Tibial nerve (tissue), 4 donors: ENCODE measurements around the gene GSTM5. TPM values are rescaled to one million over a fixed set of nuclear protein-coding genes. Genes with fewer than 3 reads are reported as not detected.
"Not testable (repeated sequence)": the region's sequence is repeated elsewhere in the genome, so short reads cannot be mapped to it uniquely, and the experiment has no call there.

Experiments used
- DNase-seq, 2 donors: peaks; one replicate each; pipeline ENCODE4 v3.0.0-alpha.2; 2019; ENCODE audit warnings: low spot score in 2 of 2
- H3K27ac ChIP-seq, 4 donors: fragments of 200-600 bp; sonication (generic) in 3 of 4; one replicate each; pipeline ENCODE4 v1.5.1; 2017 to 2019; ENCODE audit warnings: mild to moderate bottlenecking in 1 of 4
- H3K27me3 ChIP-seq, 2 donors: fragments of 200-600 bp; sonication (generic) in 1 of 2; one replicate each; pipeline versions ENCODE4 v1.5.1 to v1.6.0; 2017 to 2019
- H3K36me3 ChIP-seq, 3 donors: fragments of 200-600 bp; sonication (generic); one replicate each; pipeline ENCODE4 v1.5.1; 2018 to 2019
- H3K4me1 ChIP-seq, 4 donors: fragments of 200-600 bp; sonication (generic) in 3 of 4; one replicate each; pipeline ENCODE4 v1.5.1; 2017 to 2019
- H3K4me3 ChIP-seq, 4 donors: fragments of 200-600 bp; sonication (generic) in 3 of 4; one replicate each; pipeline ENCODE4 v1.5.1; 2017 to 2019; ENCODE audit warnings: mild to moderate bottlenecking in 1 of 4, moderate library complexity in 1 of 4
- H3K9me3 ChIP-seq, 4 donors: fragments of 200-600 bp; sonication (generic) in 3 of 4; one replicate each; pipeline ENCODE4 v1.5.1; 2017 to 2019
- EP300 ChIP-seq, 2 donors: sonication (generic); formaldehyde crosslinking; IDR thresholded peaks; one replicate each; pipeline ENCODE4 v1.6.1; 2017; ENCODE audit warnings: antibody characterized with exemption in 2 of 2, mild to moderate bottlenecking in 1 of 2
- POLR2A ChIP-seq, 2 donors: fragments of 450-650 bp; IDR thresholded peaks; one replicate each; pipeline ENCODE4 v1.6.1; 2017; ENCODE audit warnings: antibody characterized with exemption in 2 of 2, mild to moderate bottlenecking in 2 of 2, moderate library complexity in 2 of 2
- WGBS, 2 donors: methylation state at CpG; one replicate each; pipeline ENCODE4 v1.1.5; 2018; 5-methylcytosine and 5-hydroxymethylcytosine counted together
- total RNA-seq, 4 donors: library from RNA; depleted of rRNA; stranded (reverse); fragments of >200 nt; gene quantifications; one replicate each; pipeline ENCODE4 v1.1.0, GENCODE V29; 2016
- TF ChIP-seq, protein P1 (sequence below), 5 experiments: fragments of 200-600 bp in 3 of 5; fragments of 450-650 bp in 2 of 5; sonication (generic) in 3 of 5; IDR thresholded peaks; one replicate each; pipeline ENCODE4 v1.5.1; 2016 to 2019; ENCODE audit warnings: antibody characterized with exemption in 5 of 5, mild to moderate bottlenecking in 3 of 5, moderate library complexity in 2 of 5

Gene GSTM5
- total RNA-seq, 4 donors from 2014 or later, result 1.1 to 9.2 (median 2.8) TPM

- 2% methylated on average over 11 of the region's 46 CpGs; no CpG with 5 or more reads in 1 of the 2 donors for WGBS, 2 donors
- DNase-seq, result no peak
- Histone ChIP-seq H3K27me3 (no peaks in the 10 kb centered on the region), H3K36me3 (no peaks in the 10 kb centered on the region), H3K9me3 (no peaks in the 10 kb centered on the region), H3K4me1 (no peaks in the 10 kb centered on the region), H3K4me3 (peak within 1 kb of the TSS in 1 of 4 donors; percentile 39), H3K27ac (peak within 1 kb of the TSS in 1 of 4 donors; percentile 88)
- TF ChIP-seq, protein P1, sequence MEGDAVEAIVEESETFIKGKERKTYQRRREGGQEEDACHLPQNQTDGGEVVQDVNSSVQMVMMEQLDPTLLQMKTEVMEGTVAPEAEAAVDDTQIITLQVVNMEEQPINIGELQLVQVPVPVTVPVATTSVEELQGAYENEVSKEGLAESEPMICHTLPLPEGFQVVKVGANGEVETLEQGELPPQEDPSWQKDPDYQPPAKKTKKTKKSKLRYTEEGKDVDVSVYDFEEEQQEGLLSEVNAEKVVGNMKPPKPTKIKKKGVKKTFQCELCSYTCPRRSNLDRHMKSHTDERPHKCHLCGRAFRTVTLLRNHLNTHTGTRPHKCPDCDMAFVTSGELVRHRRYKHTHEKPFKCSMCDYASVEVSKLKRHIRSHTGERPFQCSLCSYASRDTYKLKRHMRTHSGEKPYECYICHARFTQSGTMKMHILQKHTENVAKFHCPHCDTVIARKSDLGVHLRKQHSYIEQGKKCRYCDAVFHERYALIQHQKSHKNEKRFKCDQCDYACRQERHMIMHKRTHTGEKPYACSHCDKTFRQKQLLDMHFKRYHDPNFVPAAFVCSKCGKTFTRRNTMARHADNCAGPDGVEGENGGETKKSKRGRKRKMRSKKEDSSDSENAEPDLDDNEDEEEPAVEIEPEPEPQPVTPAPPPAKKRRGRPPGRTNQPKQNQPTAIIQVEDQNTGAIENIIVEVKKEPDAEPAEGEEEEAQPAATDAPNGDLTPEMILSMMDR (IDR thresholded peaks at IDR 0.05), result peak in 2 of 5 experiments; percentile 42 to 47
- TF ChIP-seq EP300 (IDR thresholded peaks at IDR 0.05) (no peak), POLR2A (IDR thresholded peaks at IDR 0.05) (peak in 1 of 2 donors; percentile 34)
Measured at GRCh38 chr1:109687641-109688499, 24.2 kb upstream of the GSTM5 start, which contains the start of gene GSTM1. Gene GSTM1, plus strand, starts transcription at chr1:109687817. Its CDS starts 57 bp downstream, at chr1:109687874.

GRCh38 chr1:109689844-109690405 lies 22.1 kb upstream of the GSTM5 start:
- no peak for DNase-seq
- Histone ChIP-seq H3K27ac (no peak overlapping the region), H3K36me3 (no peaks in the 10 kb centered on the region), H3K27me3 (no peaks in the 10 kb centered on the region), H3K9me3 (no peaks in the 10 kb centered on the region), H3K4me3 (no peak overlapping the region), H3K4me1 (no peaks in the 10 kb centered on the region)
- TF ChIP-seq POLR2A (IDR thresholded peaks at IDR 0.05) (no peak), EP300 (IDR thresholded peaks at IDR 0.05) (no peak)
- TF ChIP-seq, protein P1 (IDR thresholded peaks at IDR 0.05), result no peak
- WGBS, 2 donors, result 79% methylated on average over 6 of the region's 6 CpGs; no CpG with 5 or more reads in 1 of the 2 donors

- Histone ChIP-seq H3K36me3 (no peaks in the 10 kb centered on the region), H3K4me3 (no peak overlapping the region), H3K9me3 (no peaks in the 10 kb centered on the region), H3K4me1 (no peaks in the 10 kb centered on the region), H3K27ac (peak overlapping the region in 1 of 4 donors; percentile 17), H3K27me3 (no peaks in the 10 kb centered on the region)
- DNase-seq, result no peak
- no peak for TF ChIP-seq POLR2A (IDR thresholded peaks at IDR 0.05)
- WGBS, 2 donors, result 47% methylated on average over 6 of the region's 6 CpGs; no CpG with 5 or more reads in 1 of the 2 donors
Measured at GRCh38 chr1:109691759-109692158, 20.3 kb upstream of the GSTM5 start.

- not testable (repeated sequence) for H3K4me3 ChIP-seq, H3K27me3 ChIP-seq, H3K9me3 ChIP-seq, H3K36me3 ChIP-seq, DNase-seq, H3K27ac ChIP-seq, H3K4me1 ChIP-seq
- 85% methylated on average over 5 of the region's 5 CpGs; no CpG with 5 or more reads in 1 of the 2 donors for WGBS, 2 donors
Measured at GRCh38 chr1:109694400-109694799, 17.7 kb upstream of the GSTM5 start.

DNA sequence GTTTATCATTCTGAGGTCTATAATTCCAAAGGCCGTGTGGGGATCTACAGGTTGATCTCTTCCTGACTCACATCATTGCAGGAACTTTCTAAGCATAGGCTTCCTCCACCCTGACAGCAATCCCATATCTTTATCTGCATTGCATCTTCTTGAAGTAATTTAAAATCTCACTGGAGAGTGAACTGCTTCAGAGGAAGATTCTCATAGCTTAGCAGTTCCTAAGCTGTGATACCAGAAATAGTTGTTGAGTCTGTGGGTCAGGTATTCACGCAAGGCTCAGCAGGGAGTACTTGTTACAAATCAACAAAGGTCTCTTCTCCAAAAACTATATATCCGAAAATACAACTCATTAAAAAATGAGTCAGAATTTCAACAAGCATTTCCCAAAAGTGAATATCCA lies 16.9 kb upstream of the GSTM5 start:
- H3K4me3 ChIP-seq, DNase-seq, H3K27me3 ChIP-seq, H3K36me3 ChIP-seq, H3K27ac ChIP-seq, H3K4me1 ChIP-seq, H3K9me3 ChIP-seq: not testable (repeated sequence)
- 83% methylated on average over 3 of the region's 3 CpGs; no CpG with 5 or more reads in 1 of the 2 donors for WGBS, 2 donors

DNA sequence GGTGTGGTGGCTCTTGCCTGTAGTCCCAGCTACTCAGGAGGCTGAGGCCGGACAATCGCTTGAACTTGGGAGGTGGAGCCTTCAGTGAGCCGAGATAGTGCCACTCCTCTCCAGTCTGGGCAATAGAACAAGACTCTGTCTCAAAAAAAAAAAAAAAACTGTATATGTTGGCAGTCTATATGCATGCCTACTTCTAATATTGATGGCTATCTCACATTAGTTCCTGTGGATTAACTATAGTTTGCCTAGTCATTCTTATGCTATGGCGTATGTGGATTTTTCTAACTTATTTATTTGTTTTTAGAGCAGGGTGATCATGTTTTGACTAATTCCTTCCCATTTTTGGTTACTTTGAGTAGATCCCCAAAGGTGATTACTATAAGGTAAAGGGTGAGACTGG lies 15.0 kb upstream of the GSTM5 start:
- 89% methylated on average over 4 of the region's 4 CpGs; no CpG with 5 or more reads in 1 of the 2 donors for WGBS, 2 donors
- H3K4me1 ChIP-seq, result no peaks in the 10 kb centered on the region
- TF ChIP-seq, protein P1 (IDR thresholded peaks at IDR 0.05), result no peak
- TF ChIP-seq POLR2A (IDR thresholded peaks at IDR 0.05), result no peak
- TF ChIP-seq EP300 (IDR thresholded peaks at IDR 0.05), result no peak
- DNase-seq, result no peak
- no peaks in the 10 kb centered on the region for H3K9me3 ChIP-seq
- no peaks in the 10 kb centered on the region for H3K36me3 ChIP-seq
- H3K4me3 ChIP-seq, result no peak overlapping the region
- H3K27ac ChIP-seq, result no peak overlapping the region
- no peaks in the 10 kb centered on the region for H3K27me3 ChIP-seq

- not testable (repeated sequence) for H3K4me3 ChIP-seq, H3K9me3 ChIP-seq, H3K27ac ChIP-seq, H3K4me1 ChIP-seq, H3K36me3 ChIP-seq, DNase-seq, H3K27me3 ChIP-seq
- 92% methylated on average over 4 of the region's 4 CpGs; no CpG with 5 or more reads in 1 of the 2 donors for WGBS, 2 donors
Measured at GRCh38 chr1:109697861-109698260, 14.2 kb upstream of the GSTM5 start.

- H3K9me3 ChIP-seq, H3K4me1 ChIP-seq, H3K27ac ChIP-seq, H3K4me3 ChIP-seq, H3K27me3 ChIP-seq, H3K36me3 ChIP-seq, DNase-seq: not testable (repeated sequence)
- 91% methylated on average over 3 of the region's 3 CpGs for WGBS, 2 donors
Measured at GRCh38 chr1:109702940-109703339, 9.1 kb upstream of the GSTM5 start.
